ENCODE data around the gene GRM8. TPM values are rescaled to one million over a fixed set of nuclear protein-coding genes. Genes with fewer than 3 reads are reported as not detected.

The GRM8 gene
- total RNA-seq, 1 donor from 2014 or later = not detected

DNA sequence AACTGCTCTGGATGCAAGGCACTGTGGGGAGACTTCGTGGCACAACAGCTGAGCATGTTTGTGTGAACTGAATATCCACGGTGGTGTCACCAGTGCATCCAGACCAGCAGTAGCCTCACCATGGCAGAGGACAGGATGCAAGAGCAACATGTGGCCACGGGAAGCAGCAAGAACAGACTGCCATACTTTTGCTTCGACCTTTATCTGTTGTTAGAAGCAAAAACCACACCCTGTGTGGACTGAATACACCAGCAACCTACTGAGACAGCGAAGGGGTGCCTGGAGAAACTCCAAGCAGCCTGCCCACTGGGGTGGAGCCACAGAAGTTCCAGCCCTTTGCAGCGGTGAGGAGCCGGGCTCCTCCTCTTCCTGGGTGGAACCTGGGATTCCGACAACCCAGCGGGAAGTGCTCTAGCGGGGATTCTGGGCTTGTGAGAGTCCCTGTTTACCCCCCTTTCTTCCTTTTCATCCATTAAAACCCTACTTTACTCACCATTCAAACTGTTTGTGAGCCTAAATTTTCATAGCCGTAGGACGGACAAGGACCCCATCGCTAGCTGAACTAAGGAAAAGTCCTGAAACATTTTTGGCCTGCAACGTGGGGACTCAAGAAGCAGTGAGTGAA lies 584.9 kb downstream of the GRM8 start:
- Histone ChIP-seq H3K4me1 (no peaks in the 10 kb centered on the region), H3K27me3 (no peaks in the 10 kb centered on the region), H3K27ac (no peak overlapping the region), H3K9me3 (no peaks in the 10 kb centered on the region), H3K4me3 (no peak overlapping the region), H3K36me3 (no peaks in the 10 kb centered on the region)
- DNase-seq (no peak), ATAC-seq (no peak)
- intact Hi-C loops (cut with DNase I) = no loop called here
- TF ChIP-seq, protein P1, sequence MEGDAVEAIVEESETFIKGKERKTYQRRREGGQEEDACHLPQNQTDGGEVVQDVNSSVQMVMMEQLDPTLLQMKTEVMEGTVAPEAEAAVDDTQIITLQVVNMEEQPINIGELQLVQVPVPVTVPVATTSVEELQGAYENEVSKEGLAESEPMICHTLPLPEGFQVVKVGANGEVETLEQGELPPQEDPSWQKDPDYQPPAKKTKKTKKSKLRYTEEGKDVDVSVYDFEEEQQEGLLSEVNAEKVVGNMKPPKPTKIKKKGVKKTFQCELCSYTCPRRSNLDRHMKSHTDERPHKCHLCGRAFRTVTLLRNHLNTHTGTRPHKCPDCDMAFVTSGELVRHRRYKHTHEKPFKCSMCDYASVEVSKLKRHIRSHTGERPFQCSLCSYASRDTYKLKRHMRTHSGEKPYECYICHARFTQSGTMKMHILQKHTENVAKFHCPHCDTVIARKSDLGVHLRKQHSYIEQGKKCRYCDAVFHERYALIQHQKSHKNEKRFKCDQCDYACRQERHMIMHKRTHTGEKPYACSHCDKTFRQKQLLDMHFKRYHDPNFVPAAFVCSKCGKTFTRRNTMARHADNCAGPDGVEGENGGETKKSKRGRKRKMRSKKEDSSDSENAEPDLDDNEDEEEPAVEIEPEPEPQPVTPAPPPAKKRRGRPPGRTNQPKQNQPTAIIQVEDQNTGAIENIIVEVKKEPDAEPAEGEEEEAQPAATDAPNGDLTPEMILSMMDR (IDR thresholded peaks at IDR 0.05) = no peak

GRCh38 chr7:126662856-126663255 lies 589.9 kb downstream of the GRM8 start:
- H3K4me3 ChIP-seq = no peak overlapping the region
- H3K27me3 ChIP-seq = no peaks in the 10 kb centered on the region
- H3K36me3 ChIP-seq = no peaks in the 10 kb centered on the region
- intact Hi-C loops (cut with DNase I) = no loop called here
- TF ChIP-seq, protein P1 (IDR thresholded peaks at IDR 0.05) = no peak
- H3K27ac ChIP-seq = no peak overlapping the region
- ATAC-seq (no peak), DNase-seq (no peak)
- H3K9me3 ChIP-seq = no peaks in the 10 kb centered on the region
- no peaks in the 10 kb centered on the region for H3K4me1 ChIP-seq

DNA sequence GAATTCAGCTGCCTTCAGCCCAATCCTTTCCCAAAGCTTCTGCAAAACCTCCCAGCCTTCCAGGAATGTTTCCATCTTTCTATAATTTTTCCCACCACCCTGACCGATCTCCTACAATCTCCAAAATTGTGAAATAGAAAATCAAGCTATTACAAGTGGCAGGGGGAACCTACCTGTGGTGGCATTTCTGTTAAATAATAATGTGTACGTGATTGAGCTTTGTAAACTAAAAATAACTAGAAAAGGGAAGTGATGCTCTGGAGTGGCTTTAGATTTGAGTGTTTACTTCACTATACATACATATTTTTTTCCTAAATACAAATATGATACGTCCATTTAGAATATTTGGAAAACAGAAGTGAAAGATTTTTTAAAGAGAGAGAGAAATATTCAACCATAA lies 593.6 kb downstream of the GRM8 start:
- Histone ChIP-seq H3K27me3 (no peaks in the 10 kb centered on the region), H3K27ac (no peak overlapping the region), H3K36me3 (no peaks in the 10 kb centered on the region), H3K4me3 (no peak overlapping the region), H3K9me3 (no peaks in the 10 kb centered on the region), H3K4me1 (no peaks in the 10 kb centered on the region)
- ATAC-seq (no peak), DNase-seq (no peak)
- intact Hi-C loops (cut with DNase I) = no loop called here
- TF ChIP-seq, protein P1 (IDR thresholded peaks at IDR 0.05) = no peak

- no peak for DNase-seq
- TF ChIP-seq, protein P1 (IDR thresholded peaks at IDR 0.05) = no peak
- ATAC-seq = no peak
- no peak overlapping the region for H3K4me3 ChIP-seq
- intact Hi-C loops (cut with DNase I) = no loop called here
- no peaks in the 10 kb centered on the region for H3K36me3 ChIP-seq
- no peaks in the 10 kb centered on the region for H3K4me1 ChIP-seq
- no peaks in the 10 kb centered on the region for H3K27me3 ChIP-seq
- H3K9me3 ChIP-seq = no peaks in the 10 kb centered on the region
- H3K27ac ChIP-seq = no peak overlapping the region
Measured at GRCh38 chr7:126658684-126659083, 594.1 kb downstream of the GRM8 start.

DNA sequence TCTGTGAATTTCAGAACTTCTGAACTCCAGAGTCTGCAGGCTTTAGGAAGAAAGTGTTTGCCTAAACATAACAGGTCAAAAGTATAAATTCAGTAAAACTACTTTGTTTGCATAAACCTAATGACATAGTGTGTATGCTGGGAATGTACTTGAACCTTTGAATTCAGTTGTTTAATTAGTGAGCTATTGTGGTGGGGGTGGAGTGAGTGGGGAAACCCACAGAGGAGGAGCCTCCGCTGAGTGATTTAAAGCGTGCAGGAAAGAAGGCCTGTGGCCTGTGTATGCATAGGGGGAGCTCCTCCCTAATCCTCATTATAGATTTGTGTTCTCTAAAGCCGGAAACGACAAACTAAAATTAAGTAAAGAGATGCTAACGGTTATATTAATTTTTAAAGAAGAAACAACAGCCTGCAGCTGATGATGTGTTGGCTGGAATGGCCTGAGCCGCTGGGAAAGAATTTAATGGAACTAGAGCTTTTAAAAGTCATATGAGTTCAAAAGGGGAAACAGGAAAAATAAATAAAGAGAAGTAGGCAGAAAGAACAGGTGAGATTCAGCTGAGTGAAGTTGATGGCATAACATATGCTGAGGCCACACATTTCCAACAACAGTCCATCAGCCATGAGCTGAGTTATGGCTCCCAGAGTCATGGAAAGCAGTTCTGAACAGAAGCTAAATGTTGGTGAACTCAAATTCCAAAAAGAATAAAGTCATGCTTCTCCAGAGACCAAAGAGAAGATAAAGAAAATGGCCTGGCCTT lies 595.0 kb downstream of the GRM8 start:
- no peak overlapping the region for H3K4me3 ChIP-seq
- intact Hi-C loops (cut with DNase I) = no loop called here
- DNase-seq (no peak), ATAC-seq (peak; percentile 44)
- H3K36me3 ChIP-seq = no peaks in the 10 kb centered on the region
- TF ChIP-seq, protein P1 (IDR thresholded peaks at IDR 0.05) = no peak
- H3K4me1 ChIP-seq = no peaks in the 10 kb centered on the region
- no peaks in the 10 kb centered on the region for H3K27me3 ChIP-seq
- no peaks in the 10 kb centered on the region for H3K9me3 ChIP-seq
- H3K27ac ChIP-seq = no peak overlapping the region

Data from upper lobe of right lung (tissue), 1 donor.